CD14-positive monocyte (primary cell): ENCODE results near the gene C2orf76. TPM values are rescaled to one million over a fixed set of nuclear protein-coding genes. Genes with fewer than 3 reads are reported as not detected.

Experiments used
- DNase-seq, 3 donors: peaks; one replicate each; pipeline ENCODE4 v3.0.0-alpha.2; 2011 to 2022
- H2AFZ ChIP-seq: 2 replicates; pipeline ENCODE4 v1.6.0; 2012; ENCODE audit warnings: mild to moderate bottlenecking, low read depth, low read length, inconsistent platforms; ENCODE audit not compliant: insufficient read depth, poor library complexity, severe bottlenecking
- H3K27ac ChIP-seq, 2 donors: 1 replicate in 1 of 2; 2 replicates in 1 of 2; pipeline ENCODE4 v1.5.1; 2012 to 2013; ENCODE audit warnings: low read length in 2 of 2, control low read depth in 1 of 2, inconsistent platforms in 1 of 2, low read depth in 1 of 2, mild to moderate bottlenecking in 1 of 2
- H3K27me3 ChIP-seq, 2 donors: one replicate each; pipeline versions ENCODE4 v1.6.0 to v1.6.1; 2011 to 2013; ENCODE audit warnings: low read length in 2 of 2; ENCODE audit not compliant: control insufficient read depth in 2 of 2, insufficient read depth in 2 of 2
- H3K36me3 ChIP-seq, 2 donors: replicated peaks in 1 of 2; 1 replicate in 1 of 2; 2 replicates in 1 of 2; pipeline versions ENCODE4 v1.5.1 to v1.6.1; 2012 to 2013; ENCODE audit warnings: low read length in 2 of 2, control low read depth in 1 of 2, inconsistent platforms in 1 of 2, mild to moderate bottlenecking in 1 of 2; ENCODE audit not compliant: insufficient read depth in 2 of 2, control insufficient read depth in 1 of 2
- H3K4me1 ChIP-seq, 2 donors: 1 replicate in 1 of 2; 2 replicates in 1 of 2; pipeline versions ENCODE4 v1.5.1 to v1.6.1; 2012 to 2013; ENCODE audit warnings: low read length in 2 of 2, control low read depth in 1 of 2, inconsistent platforms in 1 of 2, mild to moderate bottlenecking in 1 of 2, moderate library complexity in 1 of 2; ENCODE audit not compliant: insufficient read depth in 2 of 2, control insufficient read depth in 1 of 2
- H3K4me2 ChIP-seq: replicated peaks from 2 replicates; pipeline ENCODE3; 2012; ENCODE audit warnings: low read length, moderate library complexity, mild to moderate bottlenecking; ENCODE audit not compliant: poor library complexity, severe bottlenecking; ENCODE audit errors: extremely low read depth
- H3K4me3 ChIP-seq, 3 experiments: fragments of 200-600 bp in 1 of 3; sonication (generic) in 1 of 3; replicated peaks in 1 of 3; 1 replicate in 2 of 3; 2 replicates in 1 of 3; pipeline ENCODE4 v1.5.1; 2011 to 2013; ENCODE audit warnings: low read length in 3 of 3, mild to moderate bottlenecking in 3 of 3, control low read depth in 2 of 3, low read depth in 2 of 3, inconsistent platforms in 1 of 3, moderate library complexity in 1 of 3
- H3K79me2 ChIP-seq: 2 replicates; pipeline ENCODE4 v1.6.0; 2012; ENCODE audit warnings: mild to moderate bottlenecking, control low read depth, inconsistent platforms, low read length, moderate library complexity; ENCODE audit not compliant: insufficient read depth
- H3K9ac ChIP-seq: 2 replicates; pipeline ENCODE4 v1.6.0; 2017; ENCODE audit warnings: low read length, mild to moderate bottlenecking; ENCODE audit not compliant: insufficient read depth, poor library complexity, severe bottlenecking
- H3K9me3 ChIP-seq, 2 donors: replicated peaks in 1 of 2; 1 replicate in 1 of 2; 2 replicates in 1 of 2; pipeline versions ENCODE4 v1.5.1 to v1.6.1; 2012 to 2013; ENCODE audit warnings: low read length in 2 of 2, control low read depth in 1 of 2; ENCODE audit not compliant: control insufficient read depth in 1 of 2, insufficient read depth in 1 of 2
- H4K20me1 ChIP-seq: 2 replicates; pipeline ENCODE4 v1.6.0; 2012; ENCODE audit warnings: mild to moderate bottlenecking, low read length, control low read depth, moderate library complexity; ENCODE audit not compliant: insufficient read depth
- H3K27ac Mint-ChIP-seq, 7 donors: one replicate each; pipeline ENCODE4 v1.8.0; 2020; ENCODE audit warnings: mild to moderate bottlenecking in 7 of 7, mixed read lengths in 7 of 7, moderate library complexity in 6 of 7, inconsistent platforms in 2 of 7
- H3K27me3 Mint-ChIP-seq, 3 donors: one replicate each; pipeline ENCODE4 v1.8.0; 2021 to 2022; ENCODE audit warnings: low read depth in 3 of 3, mild to moderate bottlenecking in 3 of 3, mixed read lengths in 3 of 3, moderate library complexity in 3 of 3, inconsistent platforms in 1 of 3
- H3K36me3 Mint-ChIP-seq, 2 donors: one replicate each; pipeline ENCODE4 v1.8.0; 2020; ENCODE audit warnings: mixed read lengths in 2 of 2, inconsistent platforms in 1 of 2, mild to moderate bottlenecking in 1 of 2
- H3K4me1 Mint-ChIP-seq: one replicate; pipeline ENCODE4 v1.8.0; 2020; ENCODE audit warnings: mild to moderate bottlenecking, mixed read lengths
- H3K4me3 Mint-ChIP-seq, 2 donors: one replicate each; pipeline ENCODE4 v1.8.0; 2020; ENCODE audit warnings: mild to moderate bottlenecking in 2 of 2, mixed read lengths in 2 of 2, moderate library complexity in 1 of 2
- H3K9me3 Mint-ChIP-seq, 7 donors: one replicate each; pipeline ENCODE4 v1.8.0; 2020 to 2022; ENCODE audit warnings: mixed read lengths in 7 of 7, mild to moderate bottlenecking in 6 of 7, moderate library complexity in 6 of 7, inconsistent platforms in 2 of 7
- CTCF ChIP-seq: fragments of 200-600 bp; IDR thresholded peaks from one replicate; pipeline ENCODE4 v1.8.0; 2022; ENCODE audit warnings: antibody characterized with exemption, mild to moderate bottlenecking
- WGBS: methylation state at CpG from one replicate; pipeline ENCODE4 v1.1.5; 2013; ENCODE audit warnings: missing lambda C conversion rate; ENCODE audit not compliant: insufficient coverage; 5-methylcytosine and 5-hydroxymethylcytosine counted together
- intact Hi-C, 2 donors: fragments of 100-400 bp; cut with micrococcal nuclease; formaldehyde crosslinking; loops; one replicate each; pipeline versions ENCODE4 v1.15.0 to v1.15.1; 2023
- polyA plus RNA-seq, 3 donors: library from polyadenylated mRNA; depleted of rRNA in 1 of 3; unstranded in 2 of 3; stranded (reverse) in 1 of 3; fragments of 300-500 nt in 2 of 3; fragments of >200 nt in 1 of 3; fragmentation: Illumina TruSeq in 2 of 3; gene quantifications; 1 replicate in 2 of 3; 2 replicates in 1 of 3; pipeline ENCODE4 v1.2.3, GENCODE V29; 2012 to 2021

Gene C2orf76
- polyA plus RNA-seq, 3 donors, result 9.7 to 32.5 (median 31.0) TPM

- no peaks in the 10 kb centered on the region for H4K20me1 ChIP-seq
- H3K9ac ChIP-seq, result no peak overlapping the region
- Mint-ChIP-seq H3K36me3 (no peaks in the 10 kb centered on the region), H3K27ac (peak overlapping the region in 2 of 7 donors; percentile 32 to 51), H3K9me3 (no peaks in the 10 kb centered on the region), H3K27me3 (peaks cover 0 to 2% (median 0%) of the 10 kb centered on the region in 3 donors), H3K4me3 (no peak overlapping the region), H3K4me1 (peaks cover 31% of the 10 kb centered on the region)
- H3K27me3 ChIP-seq, result no peaks in the 10 kb centered on the region
- no peaks in the 10 kb centered on the region for H3K9me3 ChIP-seq
- DNase-seq, result no peak
- no peak overlapping the region for H2AFZ ChIP-seq
- intact Hi-C loops, result no loop called here
- H3K4me2 ChIP-seq, result no peak overlapping the region
- no peak for TF ChIP-seq CTCF
- H3K4me1 ChIP-seq, result peaks cover 23 to 32% of the 10 kb centered on the region in 2 donors
- no peak overlapping the region for H3K4me3 ChIP-seq
- WGBS, result no CpG with 5 or more reads among the region's 3 CpGs
- H3K27ac ChIP-seq, result no peak overlapping the region
- no peaks in the 10 kb centered on the region for H3K36me3 ChIP-seq
- H3K79me2 ChIP-seq, result no peaks in the 10 kb centered on the region
Measured at GRCh38 chr2:119385466-119385865, 18.8 kb upstream of the C2orf76 start.

GRCh38 chr2:119384971-119385370 is 18.3 kb upstream of the C2orf76 start:
- no peak overlapping the region for H3K9ac ChIP-seq
- peaks cover 0 to 2% (median 0%) of the 10 kb centered on the region in 3 donors for H3K27me3 Mint-ChIP-seq
- no peak overlapping the region for H3K4me3 ChIP-seq
- H3K27ac ChIP-seq, result no peak overlapping the region
- no peak for TF ChIP-seq CTCF
- no peaks in the 10 kb centered on the region for H3K9me3 ChIP-seq
- no peak for DNase-seq
- no peak overlapping the region for H3K4me2 ChIP-seq
- H3K36me3 Mint-ChIP-seq, result no peaks in the 10 kb centered on the region
- intact Hi-C loops, result no loop called here
- no peaks in the 10 kb centered on the region for H3K9me3 Mint-ChIP-seq
- WGBS, result 78% methylated on average over 4 of the region's 4 CpGs
- H3K27ac Mint-ChIP-seq, result peak overlapping the region in 1 of 7 donors; percentile 63
- no peaks in the 10 kb centered on the region for H3K36me3 ChIP-seq
- no peaks in the 10 kb centered on the region for H4K20me1 ChIP-seq
- H3K4me1 Mint-ChIP-seq, result peaks cover 29% of the 10 kb centered on the region
- H2AFZ ChIP-seq, result no peak overlapping the region
- no peaks in the 10 kb centered on the region for H3K27me3 ChIP-seq
- no peaks in the 10 kb centered on the region for H3K79me2 ChIP-seq
- peaks cover 23 to 32% of the 10 kb centered on the region in 2 donors for H3K4me1 ChIP-seq
- no peak overlapping the region for H3K4me3 Mint-ChIP-seq
